K562 (cell line): ENCODE results near the gene ZNF441. TPM values are rescaled to one million over a fixed set of nuclear protein-coding genes. Genes with fewer than 3 reads are reported as not detected.

Experiments
- BCOR ChIP-seq: fragments of 450-650 bp; IDR thresholded peaks from 2 replicates; pipeline ENCODE4 v1.6.1; 2016
- BRCA1 ChIP-seq, 2 experiments: fragments of 450-650 bp in 1 of 2; sonication (generic) in 1 of 2; formaldehyde crosslinking in 1 of 2; IDR thresholded peaks; 2 replicates each; pipeline versions ENCODE4 v1.5.0 to v1.6.1; 2017 to 2020; ENCODE audit warnings: mild to moderate bottlenecking in 1 of 2, missing genetic modification reagents in 1 of 2
- CBFA2T2 ChIP-seq: fragments of 450-650 bp; conservative IDR thresholded peaks from 2 replicates; pipeline ENCODE4 v1.6.1; 2017; ENCODE audit warnings: mild to moderate bottlenecking
- ELF4 ChIP-seq: fragments of 450-650 bp; formaldehyde crosslinking; IDR thresholded peaks from 2 replicates; pipeline ENCODE4 v1.4.0; 2022; ENCODE audit warnings: missing genetic modification characterization
- ESRRB ChIP-seq: fragments of 250-450 bp; sonication (Bioruptor Pico); IDR thresholded peaks from 2 replicates; pipeline ENCODE4 v1.5.0; 2020; ENCODE audit warnings: mild to moderate bottlenecking, moderate library complexity, borderline replicate concordance
- FOXJ2 ChIP-seq: fragments of 200-800 bp; sonication (Bioruptor generic); IDR thresholded peaks from 2 replicates; pipeline ENCODE4 v1.6.1; 2016; ENCODE audit warnings: missing genetic modification characterization, missing compliant biosample characterization
- FOXP1 ChIP-seq: sonication (generic); formaldehyde crosslinking; IDR thresholded peaks from 2 replicates; pipeline ENCODE4 v1.8.0; 2022; ENCODE audit warnings: mild to moderate bottlenecking, missing genetic modification reagents
- GABPB1 ChIP-seq: sonication (generic); formaldehyde crosslinking; IDR thresholded peaks from 2 replicates; pipeline ENCODE4 v1.8.0; 2022; ENCODE audit warnings: mild to moderate bottlenecking, missing genetic modification reagents
- GABPB2 ChIP-seq: fragments of 250-450 bp; sonication (Bioruptor Pico); conservative IDR thresholded peaks from 2 replicates; pipeline ENCODE4 v1.5.1; 2021; ENCODE audit warnings: mild to moderate bottlenecking
- HCFC1 ChIP-seq: IDR thresholded peaks from 2 replicates; pipeline ENCODE4 v1.6.1; 2012; ENCODE audit warnings: low read depth, low read length, improper control_type of control experiment
- MAFK ChIP-seq: IDR thresholded peaks from 2 replicates; pipeline ENCODE4 v1.6.1; 2011; ENCODE audit warnings: low read length, improper control_type of control experiment
- MYBL2 ChIP-seq, 2 experiments: fragments of 450-650 bp in 1 of 2; sonication (generic) in 1 of 2; formaldehyde crosslinking in 1 of 2; IDR thresholded peaks; 2 replicates each; pipeline versions ENCODE4 v1.6.1 to v1.8.1; 2017 to 2022; ENCODE audit warnings: borderline replicate concordance in 1 of 2, inconsistent platforms in 1 of 2, low read depth in 1 of 2, mild to moderate bottlenecking in 1 of 2, missing genetic modification reagents in 1 of 2, moderate library complexity in 1 of 2
- NCOA2 ChIP-seq, 2 experiments: fragments of 450-650 bp; IDR thresholded peaks; 2 replicates each; pipeline ENCODE4 v1.6.1; 2018; ENCODE audit warnings: mild to moderate bottlenecking in 2 of 2, moderate library complexity in 1 of 2; ENCODE audit not compliant: partially characterized antibody in 2 of 2
- PCBP2 ChIP-seq: fragments of 200-400 bp; formaldehyde crosslinking; IDR thresholded peaks from 2 replicates; pipeline ENCODE4 v1.6.1; 2018; ENCODE audit warnings: low read length, low read depth, mild to moderate bottlenecking, moderate library complexity; ENCODE audit not compliant: poor library complexity, severe bottlenecking
- PHF21A ChIP-seq: fragments of 450-650 bp; IDR thresholded peaks from 2 replicates; pipeline ENCODE4 v1.6.1; 2017; ENCODE audit warnings: low read depth, borderline replicate concordance
- SIN3A ChIP-seq, 2 experiments: fragments of 150-350 bp in 1 of 2; IDR thresholded peaks; 2 replicates each; pipeline ENCODE4 v1.6.1; 2011 to 2016; ENCODE audit warnings: borderline replicate concordance in 2 of 2, low read depth in 2 of 2, low read length in 2 of 2, mild to moderate bottlenecking in 2 of 2, moderate library complexity in 2 of 2; ENCODE audit not compliant: control insufficient read depth in 1 of 2
- TAF15 ChIP-seq: fragments of 200-400 bp; formaldehyde crosslinking; IDR thresholded peaks from 2 replicates; pipeline ENCODE4 v1.6.1; 2017; ENCODE audit warnings: mild to moderate bottlenecking, low read depth, low read length, moderate library complexity
- TCF15 ChIP-seq: fragments of 250-450 bp; sonication (Bioruptor Pico); IDR thresholded peaks from 2 replicates; pipeline ENCODE4 v1.8.0; 2022; ENCODE audit warnings: moderate library complexity, mild to moderate bottlenecking, inconsistent platforms
- TEAD2 ChIP-seq: fragments of 450-650 bp; IDR thresholded peaks from 2 replicates; pipeline ENCODE4 v1.6.1; 2016; ENCODE audit warnings: missing genetic modification characterization, control low read depth, missing compliant biosample characterization
- ZNF134 ChIP-seq: fragments of 250-450 bp; sonication (Bioruptor Pico); conservative IDR thresholded peaks from 2 replicates; pipeline ENCODE4 v1.4.0; 2020
- ZNF655 ChIP-seq: fragments of 250-450 bp; sonication (Bioruptor Pico); IDR thresholded peaks from 2 replicates; pipeline ENCODE4 v1.5.0; 2021
- ZNF668 ChIP-seq: fragments of 250-450 bp; sonication (Bioruptor Pico); IDR thresholded peaks from 2 replicates; pipeline ENCODE4 v1.8.0; 2022; ENCODE audit warnings: mild to moderate bottlenecking, inconsistent platforms
- polyA plus RNA-seq, 8 experiments: library from polyadenylated mRNA; depleted of rRNA in 4 of 8; stranded (reverse) in 5 of 8; unstranded in 3 of 8; fragments of >200 nt; fragmentation: Nextera tagmentation in 2 of 8; fragmentation: Illumina TruSeq in 1 of 8; extraction: Ambion mirVana in 2 of 8; extraction: Trizol in 1 of 8; gene quantifications; 2 replicates each; pipeline versions ENCODE4 v1.2.1 to v1.2.3, GENCODE V29; 2011 to 2014; ENCODE audit warnings: inconsistent platforms in 1 of 8, missing spikeins in 1 of 8
- total RNA-seq, 7 experiments: library from RNA; depleted of rRNA in 6 of 7; stranded (reverse); fragments of >200 nt in 6 of 7; fragmentation: Illumina TruSeq in 2 of 7; extraction: Trizol in 2 of 7; gene quantifications; 2 replicates each; pipeline versions ENCODE4 v1.2.1 to v1.2.3, GENCODE V29; 2011 to 2021; ENCODE audit warnings: low replicate concordance in 1 of 7
- TF ChIP-seq, protein P1 (sequence below): fragments of 250-450 bp; sonication (Bioruptor Pico); IDR thresholded peaks from 2 replicates; pipeline ENCODE4 v1.9.0; 2021; ENCODE audit warnings: mild to moderate bottlenecking
- TF ChIP-seq, protein P2 (sequence below): sonication (generic); formaldehyde crosslinking; IDR thresholded peaks from 2 replicates; pipeline ENCODE4 v1.8.1; 2022; ENCODE audit warnings: missing genetic modification reagents
- TF ChIP-seq, protein P3 (sequence below), 2 experiments: IDR thresholded peaks; 2 replicates each; pipeline ENCODE4 v1.6.1; 2012; ENCODE audit warnings: improper control_type of control experiment in 2 of 2, low read depth in 2 of 2, low read length in 2 of 2, borderline replicate concordance in 1 of 2

ZNF441 gene
- total and polyA plus RNA-seq, 9 of the 15 experiments (the other 6 are each of a cell fraction or from before 2014, with no cell fraction given), result 1.9 to 14.0 (median 7.8) TPM

DNA sequence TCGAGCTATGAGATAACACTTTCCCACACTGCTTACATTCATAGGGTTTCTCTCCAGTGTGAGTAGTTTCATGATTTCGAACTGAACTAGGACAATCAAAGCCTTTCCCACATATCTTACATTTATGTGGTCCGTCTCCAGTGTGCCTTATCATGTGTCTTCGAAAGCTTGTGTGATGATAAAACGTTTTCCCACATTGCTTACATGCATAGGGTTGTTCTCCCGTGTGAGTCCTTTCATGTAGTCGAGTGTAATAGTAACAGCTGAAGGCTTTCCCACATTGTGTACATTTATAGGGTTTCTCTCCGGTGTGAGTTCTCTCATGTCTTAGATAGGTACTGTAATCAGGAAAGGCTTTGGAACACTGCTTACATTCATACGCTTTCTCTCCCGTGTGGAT lies 44.4 kb upstream of the ZNF441 start (continued):
- TF ChIP-seq ELF4 (CRISPR knock-in tag), result no peak
- TF ChIP-seq TCF15 (CRISPR knock-in tag), result no peak
- no peak for TF ChIP-seq ZNF655 (CRISPR knock-in tag)
- no peak for TF ChIP-seq PCBP2
- no peak for TF ChIP-seq SIN3A (IDR thresholded peaks at IDR 0.05; ENCODE audit: borderline replicate concordance in 2 of 2, control insufficient read depth in 1 of 2, low read depth in 2 of 2, low read length in 2 of 2)
- TF ChIP-seq, protein P1, sequence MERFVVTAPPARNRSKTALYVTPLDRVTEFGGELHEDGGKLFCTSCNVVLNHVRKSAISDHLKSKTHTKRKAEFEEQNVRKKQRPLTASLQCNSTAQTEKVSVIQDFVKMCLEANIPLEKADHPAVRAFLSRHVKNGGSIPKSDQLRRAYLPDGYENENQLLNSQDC, result no peak
- TF ChIP-seq ZNF134 (CRISPR knock-in tag), result no peak
- no peak for TF ChIP-seq MYBL2 (IDR thresholded peaks at IDR 0.05; ENCODE audit: low read depth)
- no peak for TF ChIP-seq MYBL2 (CRISPR knock-in tag; IDR thresholded peaks at IDR 0.05; ENCODE audit: borderline replicate concordance)
- no peak for TF ChIP-seq NCOA2 (IDR thresholded peaks at IDR 0.05; ENCODE audit: partially characterized antibody in 2 of 2)
- TF ChIP-seq, protein P2, sequence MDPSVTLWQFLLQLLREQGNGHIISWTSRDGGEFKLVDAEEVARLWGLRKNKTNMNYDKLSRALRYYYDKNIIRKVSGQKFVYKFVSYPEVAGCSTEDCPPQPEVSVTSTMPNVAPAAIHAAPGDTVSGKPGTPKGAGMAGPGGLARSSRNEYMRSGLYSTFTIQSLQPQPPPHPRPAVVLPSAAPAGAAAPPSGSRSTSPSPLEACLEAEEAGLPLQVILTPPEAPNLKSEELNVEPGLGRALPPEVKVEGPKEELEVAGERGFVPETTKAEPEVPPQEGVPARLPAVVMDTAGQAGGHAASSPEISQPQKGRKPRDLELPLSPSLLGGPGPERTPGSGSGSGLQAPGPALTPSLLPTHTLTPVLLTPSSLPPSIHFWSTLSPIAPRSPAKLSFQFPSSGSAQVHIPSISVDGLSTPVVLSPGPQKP (CRISPR knock-in tag), result no peak
- TF ChIP-seq TEAD2 (tag), result no peak
- no peak for TF ChIP-seq GABPB2 (CRISPR knock-in tag)
- TF ChIP-seq TAF15, result no peak
- no peak for TF ChIP-seq FOXP1 (CRISPR knock-in tag)
- no peak for TF ChIP-seq GABPB1 (CRISPR knock-in tag)
- no peak for TF ChIP-seq MAFK
- no peak for TF ChIP-seq BRCA1 (IDR thresholded peaks at IDR 0.05)
- TF ChIP-seq BRCA1 (CRISPR knock-in tag; IDR thresholded peaks at IDR 0.05), result no peak
- TF ChIP-seq BCOR, result no peak
- TF ChIP-seq ZNF668, result no peak
- TF ChIP-seq, protein P3, sequence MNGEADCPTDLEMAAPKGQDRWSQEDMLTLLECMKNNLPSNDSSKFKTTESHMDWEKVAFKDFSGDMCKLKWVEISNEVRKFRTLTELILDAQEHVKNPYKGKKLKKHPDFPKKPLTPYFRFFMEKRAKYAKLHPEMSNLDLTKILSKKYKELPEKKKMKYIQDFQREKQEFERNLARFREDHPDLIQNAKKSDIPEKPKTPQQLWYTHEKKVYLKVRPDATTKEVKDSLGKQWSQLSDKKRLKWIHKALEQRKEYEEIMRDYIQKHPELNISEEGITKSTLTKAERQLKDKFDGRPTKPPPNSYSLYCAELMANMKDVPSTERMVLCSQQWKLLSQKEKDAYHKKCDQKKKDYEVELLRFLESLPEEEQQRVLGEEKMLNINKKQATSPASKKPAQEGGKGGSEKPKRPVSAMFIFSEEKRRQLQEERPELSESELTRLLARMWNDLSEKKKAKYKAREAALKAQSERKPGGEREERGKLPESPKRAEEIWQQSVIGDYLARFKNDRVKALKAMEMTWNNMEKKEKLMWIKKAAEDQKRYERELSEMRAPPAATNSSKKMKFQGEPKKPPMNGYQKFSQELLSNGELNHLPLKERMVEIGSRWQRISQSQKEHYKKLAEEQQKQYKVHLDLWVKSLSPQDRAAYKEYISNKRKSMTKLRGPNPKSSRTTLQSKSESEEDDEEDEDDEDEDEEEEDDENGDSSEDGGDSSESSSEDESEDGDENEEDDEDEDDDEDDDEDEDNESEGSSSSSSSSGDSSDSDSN (IDR thresholded peaks at IDR 0.05; ENCODE audit: borderline replicate concordance in 1 of 2, low read depth in 2 of 2, low read length in 2 of 2), result no peak
- no peak for TF ChIP-seq ESRRB (CRISPR knock-in tag)
- no peak for TF ChIP-seq PHF21A
- no peak for TF ChIP-seq CBFA2T2
- TF ChIP-seq HCFC1, result no peak
- no peak for TF ChIP-seq FOXJ2 (tag)
